ENCODE measurements around the gene ACACB. TPM values are rescaled to one million over a fixed set of nuclear protein-coding genes. Genes with fewer than 3 reads are reported as not detected.

The ACACB gene
- total RNA-seq, 1 donor from 2014 or later, result 15.4 TPM

- TF ChIP-seq, protein P1, sequence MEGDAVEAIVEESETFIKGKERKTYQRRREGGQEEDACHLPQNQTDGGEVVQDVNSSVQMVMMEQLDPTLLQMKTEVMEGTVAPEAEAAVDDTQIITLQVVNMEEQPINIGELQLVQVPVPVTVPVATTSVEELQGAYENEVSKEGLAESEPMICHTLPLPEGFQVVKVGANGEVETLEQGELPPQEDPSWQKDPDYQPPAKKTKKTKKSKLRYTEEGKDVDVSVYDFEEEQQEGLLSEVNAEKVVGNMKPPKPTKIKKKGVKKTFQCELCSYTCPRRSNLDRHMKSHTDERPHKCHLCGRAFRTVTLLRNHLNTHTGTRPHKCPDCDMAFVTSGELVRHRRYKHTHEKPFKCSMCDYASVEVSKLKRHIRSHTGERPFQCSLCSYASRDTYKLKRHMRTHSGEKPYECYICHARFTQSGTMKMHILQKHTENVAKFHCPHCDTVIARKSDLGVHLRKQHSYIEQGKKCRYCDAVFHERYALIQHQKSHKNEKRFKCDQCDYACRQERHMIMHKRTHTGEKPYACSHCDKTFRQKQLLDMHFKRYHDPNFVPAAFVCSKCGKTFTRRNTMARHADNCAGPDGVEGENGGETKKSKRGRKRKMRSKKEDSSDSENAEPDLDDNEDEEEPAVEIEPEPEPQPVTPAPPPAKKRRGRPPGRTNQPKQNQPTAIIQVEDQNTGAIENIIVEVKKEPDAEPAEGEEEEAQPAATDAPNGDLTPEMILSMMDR (IDR thresholded peaks at IDR 0.05; ENCODE audit: unreplicated experiment), result no peak
- Mint-ChIP-seq H3K4me3 (no peak overlapping the region), H3K27ac (no peak overlapping the region), H3K4me1 (no peaks in the 10 kb centered on the region), H3K36me3 (peaks cover 12% of the 10 kb centered on the region), H3K9me3 (peaks cover 12% of the 10 kb centered on the region), H3K27me3 (ENCODE audit: low read depth) (peaks cover 11% of the 10 kb centered on the region)
- no peak for DNase-seq (ENCODE audit: low spot score in 2 of 2, unreplicated experiment in 2 of 2)
These were observed 149.9 kb downstream of the ACACB start for GRCh38 chr12:109266106-109266879.

- H3K4me1 Mint-ChIP-seq, result no peaks in the 10 kb centered on the region
- H3K4me3 Mint-ChIP-seq, result no peak overlapping the region
- H3K9me3 Mint-ChIP-seq, result peaks cover 12% of the 10 kb centered on the region
- TF ChIP-seq, protein P1 (IDR thresholded peaks at IDR 0.05; ENCODE audit: unreplicated experiment), result no peak
- H3K36me3 Mint-ChIP-seq, result peaks cover 11% of the 10 kb centered on the region
- H3K27me3 Mint-ChIP-seq (ENCODE audit: low read depth), result peaks cover 19% of the 10 kb centered on the region
- H3K27ac Mint-ChIP-seq, result no peak overlapping the region
- DNase-seq (ENCODE audit: low spot score in 2 of 2, unreplicated experiment in 2 of 2), result no peak
These were observed 151.0 kb downstream of the ACACB start for GRCh38 chr12:109267361-109267760.

DNA sequence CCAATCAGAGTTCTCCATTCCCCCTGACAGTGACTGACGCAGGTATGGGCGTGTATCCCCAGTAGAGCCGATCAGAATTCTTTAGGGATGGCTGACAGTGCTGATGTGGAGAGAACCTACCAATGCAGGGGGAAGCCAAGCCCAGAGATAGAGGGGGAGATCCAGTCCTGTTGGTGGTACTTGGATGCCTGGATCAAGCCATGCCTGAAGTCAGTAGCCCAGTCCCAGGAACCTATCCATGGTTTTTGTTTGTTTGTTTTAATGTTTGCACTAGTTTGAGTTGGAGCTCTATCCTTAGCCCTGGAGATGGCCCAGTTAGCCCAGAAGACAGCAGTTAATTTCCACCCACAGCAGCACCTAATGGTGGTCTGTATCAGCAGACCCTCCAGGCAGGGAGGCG, 152.5 kb downstream of the ACACB start:
- Mint-ChIP-seq H3K9me3 (peaks cover 9% of the 10 kb centered on the region), H3K4me1 (peaks cover 3% of the 10 kb centered on the region), H3K4me3 (no peak overlapping the region), H3K36me3 (peaks cover 7% of the 10 kb centered on the region), H3K27me3 (ENCODE audit: low read depth) (peaks cover 30% of the 10 kb centered on the region), H3K27ac (no peak overlapping the region)
- TF ChIP-seq, protein P1 (IDR thresholded peaks at IDR 0.05; ENCODE audit: unreplicated experiment), result no peak
- no peak for DNase-seq (ENCODE audit: low spot score in 2 of 2, unreplicated experiment in 2 of 2)

- no peak for DNase-seq (ENCODE audit: low spot score in 2 of 2, unreplicated experiment in 2 of 2)
- Mint-ChIP-seq H3K4me3 (no peak overlapping the region), H3K9me3 (peaks cover 9% of the 10 kb centered on the region), H3K4me1 (peaks cover 3% of the 10 kb centered on the region), H3K27me3 (ENCODE audit: low read depth) (peaks cover 34% of the 10 kb centered on the region), H3K36me3 (peaks cover 2% of the 10 kb centered on the region), H3K27ac (no peak overlapping the region)
- TF ChIP-seq, protein P1 (IDR thresholded peaks at IDR 0.05; ENCODE audit: unreplicated experiment), result no peak
These were observed 153.0 kb downstream of the ACACB start for GRCh38 chr12:109269428-109269827.

DNA sequence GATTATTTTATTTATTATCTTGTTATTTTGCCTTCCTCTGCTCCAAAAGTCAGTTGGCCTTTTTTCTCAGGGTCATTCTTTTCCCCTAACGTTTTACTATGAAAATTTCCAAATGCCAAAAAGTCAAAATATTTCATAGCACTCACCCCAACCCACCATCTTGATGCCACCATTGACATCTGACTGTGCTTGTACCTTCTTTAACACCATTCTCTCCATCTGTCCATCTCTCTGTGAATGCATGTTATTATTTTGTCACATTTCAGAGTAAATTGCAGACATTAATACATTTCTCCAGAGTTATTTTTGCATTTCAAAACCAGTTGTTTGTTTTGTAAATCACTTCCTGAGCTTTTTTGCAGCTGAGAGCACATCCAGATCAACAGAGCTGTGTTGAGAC, 154.1 kb downstream of the ACACB start:
- H3K4me1 Mint-ChIP-seq, result peaks cover 3% of the 10 kb centered on the region
- H3K27ac Mint-ChIP-seq, result no peak overlapping the region
- peaks cover 9% of the 10 kb centered on the region for H3K9me3 Mint-ChIP-seq
- no peaks in the 10 kb centered on the region for H3K36me3 Mint-ChIP-seq
- DNase-seq (ENCODE audit: low spot score in 2 of 2, unreplicated experiment in 2 of 2), result no peak
- H3K27me3 Mint-ChIP-seq (ENCODE audit: low read depth), result peaks cover 44% of the 10 kb centered on the region
- TF ChIP-seq, protein P1 (IDR thresholded peaks at IDR 0.05; ENCODE audit: unreplicated experiment), result no peak
- no peak overlapping the region for H3K4me3 Mint-ChIP-seq

Data from mesothelial cell of epicardium (in vitro differentiated cells).